Esophagus squamous epithelium (tissue), 4 donors: ENCODE results near the gene ZNF385B.

Experiments
- POLR2A ChIP-seq, 4 donors: fragments of 450-650 bp; IDR thresholded peaks; one replicate each; pipeline ENCODE4 v1.6.1; 2017; ENCODE audit warnings: antibody characterized with exemption in 4 of 4, mild to moderate bottlenecking in 4 of 4, moderate library complexity in 3 of 4
- TF ChIP-seq, protein P1 (sequence below), 6 experiments: fragments of 450-650 bp in 4 of 6; fragments of 200-600 bp in 2 of 6; sonication (generic) in 2 of 6; IDR thresholded peaks; one replicate each; pipeline ENCODE4 v1.5.1; 2016 to 2019; ENCODE audit warnings: antibody characterized with exemption in 6 of 6, mild to moderate bottlenecking in 4 of 6, moderate library complexity in 4 of 6

DNA sequence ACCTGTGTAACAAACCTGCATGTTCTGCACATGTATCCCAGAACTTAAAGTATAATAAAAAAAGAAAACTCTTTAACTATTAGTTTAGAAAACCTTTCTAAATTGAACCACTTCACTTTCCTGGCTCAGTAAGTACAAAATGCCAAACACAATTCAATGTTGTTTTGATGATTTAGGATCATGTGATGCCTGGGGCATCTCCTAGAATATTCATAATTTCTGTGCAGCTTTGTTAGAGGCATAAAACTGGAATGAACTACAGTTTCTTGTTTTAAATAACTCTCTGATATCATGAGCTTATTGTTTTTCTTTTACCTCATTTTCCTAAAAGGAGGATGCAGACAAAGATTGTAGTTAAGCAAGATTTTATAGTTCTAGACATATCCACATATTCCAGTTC, 457.8 kb downstream of the ZNF385B start:
- TF ChIP-seq, protein P1, sequence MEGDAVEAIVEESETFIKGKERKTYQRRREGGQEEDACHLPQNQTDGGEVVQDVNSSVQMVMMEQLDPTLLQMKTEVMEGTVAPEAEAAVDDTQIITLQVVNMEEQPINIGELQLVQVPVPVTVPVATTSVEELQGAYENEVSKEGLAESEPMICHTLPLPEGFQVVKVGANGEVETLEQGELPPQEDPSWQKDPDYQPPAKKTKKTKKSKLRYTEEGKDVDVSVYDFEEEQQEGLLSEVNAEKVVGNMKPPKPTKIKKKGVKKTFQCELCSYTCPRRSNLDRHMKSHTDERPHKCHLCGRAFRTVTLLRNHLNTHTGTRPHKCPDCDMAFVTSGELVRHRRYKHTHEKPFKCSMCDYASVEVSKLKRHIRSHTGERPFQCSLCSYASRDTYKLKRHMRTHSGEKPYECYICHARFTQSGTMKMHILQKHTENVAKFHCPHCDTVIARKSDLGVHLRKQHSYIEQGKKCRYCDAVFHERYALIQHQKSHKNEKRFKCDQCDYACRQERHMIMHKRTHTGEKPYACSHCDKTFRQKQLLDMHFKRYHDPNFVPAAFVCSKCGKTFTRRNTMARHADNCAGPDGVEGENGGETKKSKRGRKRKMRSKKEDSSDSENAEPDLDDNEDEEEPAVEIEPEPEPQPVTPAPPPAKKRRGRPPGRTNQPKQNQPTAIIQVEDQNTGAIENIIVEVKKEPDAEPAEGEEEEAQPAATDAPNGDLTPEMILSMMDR (IDR thresholded peaks at IDR 0.05): no peak
- TF ChIP-seq POLR2A (IDR thresholded peaks at IDR 0.05): no peak
